ENCODE data around the gene ASXL2. TPM values are rescaled to one million over a fixed set of nuclear protein-coding genes. Genes with fewer than 3 reads are reported as not detected.

ASXL2 gene
- total and polyA plus RNA-seq, 2 of the 13 experiments (the other 11 are each of a cell fraction or from before 2014, with no cell fraction given) = 12.1 to 19.2 TPM

- TF ChIP-seq, protein P1, sequence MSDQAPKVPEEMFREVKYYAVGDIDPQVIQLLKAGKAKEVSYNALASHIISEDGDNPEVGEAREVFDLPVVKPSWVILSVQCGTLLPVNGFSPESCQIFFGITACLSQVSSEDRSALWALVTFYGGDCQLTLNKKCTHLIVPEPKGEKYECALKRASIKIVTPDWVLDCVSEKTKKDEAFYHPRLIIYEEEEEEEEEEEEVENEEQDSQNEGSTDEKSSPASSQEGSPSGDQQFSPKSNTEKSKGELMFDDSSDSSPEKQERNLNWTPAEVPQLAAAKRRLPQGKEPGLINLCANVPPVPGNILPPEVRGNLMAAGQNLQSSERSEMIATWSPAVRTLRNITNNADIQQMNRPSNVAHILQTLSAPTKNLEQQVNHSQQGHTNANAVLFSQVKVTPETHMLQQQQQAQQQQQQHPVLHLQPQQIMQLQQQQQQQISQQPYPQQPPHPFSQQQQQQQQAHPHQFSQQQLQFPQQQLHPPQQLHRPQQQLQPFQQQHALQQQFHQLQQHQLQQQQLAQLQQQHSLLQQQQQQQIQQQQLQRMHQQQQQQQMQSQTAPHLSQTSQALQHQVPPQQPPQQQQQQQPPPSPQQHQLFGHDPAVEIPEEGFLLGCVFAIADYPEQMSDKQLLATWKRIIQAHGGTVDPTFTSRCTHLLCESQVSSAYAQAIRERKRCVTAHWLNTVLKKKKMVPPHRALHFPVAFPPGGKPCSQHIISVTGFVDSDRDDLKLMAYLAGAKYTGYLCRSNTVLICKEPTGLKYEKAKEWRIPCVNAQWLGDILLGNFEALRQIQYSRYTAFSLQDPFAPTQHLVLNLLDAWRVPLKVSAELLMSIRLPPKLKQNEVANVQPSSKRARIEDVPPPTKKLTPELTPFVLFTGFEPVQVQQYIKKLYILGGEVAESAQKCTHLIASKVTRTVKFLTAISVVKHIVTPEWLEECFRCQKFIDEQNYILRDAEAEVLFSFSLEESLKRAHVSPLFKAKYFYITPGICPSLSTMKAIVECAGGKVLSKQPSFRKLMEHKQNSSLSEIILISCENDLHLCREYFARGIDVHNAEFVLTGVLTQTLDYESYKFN (CRISPR knock-in tag; conservative IDR thresholded peaks at IDR 0.05) = peak; percentile 43
- TF ChIP-seq ZNF143 (CRISPR knock-in tag; IDR thresholded peaks at IDR 0.05) (0 out of 2 replicates have a peak, but pooled peaks have one; percentile 24), ZNF20 (CRISPR knock-in tag; IDR thresholded peaks at IDR 0.05) (no peak), ZGPAT (CRISPR knock-in tag; IDR thresholded peaks at IDR 0.05) (0 out of 2 replicates have a peak, but pooled peaks have one; percentile 17), KLF16 (CRISPR knock-in tag; IDR thresholded peaks at IDR 0.05) (peak in 1 of 2 experiments; percentile 32; a peak in 1 of 4 replicates), ZNF264 (CRISPR knock-in tag; IDR thresholded peaks at IDR 0.05) (0 out of 2 replicates have a peak, but pooled peaks have one; percentile 36), ISL2 (CRISPR knock-in tag; IDR thresholded peaks at IDR 0.05) (no peak), SIX4 (CRISPR knock-in tag; IDR thresholded peaks at IDR 0.05) (no peak), PPARG (CRISPR knock-in tag; conservative IDR thresholded peaks at IDR 0.05) (peak; percentile 73), DPF2 (CRISPR knock-in tag; IDR thresholded peaks at IDR 0.05; ENCODE audit: borderline replicate concordance, low read depth) (0 out of 2 replicates have a peak, but pooled peaks have one; percentile 36), JUN (CRISPR knock-in tag; IDR thresholded peaks at IDR 0.05) (peak; percentile 66; the same call in 1 of the 2 replicates), ARNT2 (CRISPR knock-in tag; IDR thresholded peaks at IDR 0.05; ENCODE audit: low read depth) (no peak), ZNF766 (CRISPR knock-in tag; IDR thresholded peaks at IDR 0.05; ENCODE audit: borderline replicate concordance) (0 out of 2 replicates have a peak, but pooled peaks have one; percentile 43), YEATS2 (CRISPR knock-in tag; IDR thresholded peaks at IDR 0.05; ENCODE audit: borderline replicate concordance) (0 out of 2 replicates have a peak, but pooled peaks have one; percentile 12), MXI1 (IDR thresholded peaks at IDR 0.05; ENCODE audit: borderline replicate concordance, low read depth, low read length) (peak; percentile 47; the same call in 1 of the 3 replicates), HNRNPLL (IDR thresholded peaks at IDR 0.05; ENCODE audit: low read depth, low read length, poor library complexity, severe bottlenecking) (no peak), ZBTB21 (CRISPR knock-in tag; IDR thresholded peaks at IDR 0.05) (0 out of 2 replicates have a peak, but pooled peaks have one; percentile 18), ZNF562 (CRISPR knock-in tag; IDR thresholded peaks at IDR 0.05; ENCODE audit: borderline replicate concordance) (no peak), ZNF225 (CRISPR knock-in tag; IDR thresholded peaks at IDR 0.05) (no peak), ZNF121 (CRISPR knock-in tag; IDR thresholded peaks at IDR 0.05) (no peak)
- TF ChIP-seq, protein P2, sequence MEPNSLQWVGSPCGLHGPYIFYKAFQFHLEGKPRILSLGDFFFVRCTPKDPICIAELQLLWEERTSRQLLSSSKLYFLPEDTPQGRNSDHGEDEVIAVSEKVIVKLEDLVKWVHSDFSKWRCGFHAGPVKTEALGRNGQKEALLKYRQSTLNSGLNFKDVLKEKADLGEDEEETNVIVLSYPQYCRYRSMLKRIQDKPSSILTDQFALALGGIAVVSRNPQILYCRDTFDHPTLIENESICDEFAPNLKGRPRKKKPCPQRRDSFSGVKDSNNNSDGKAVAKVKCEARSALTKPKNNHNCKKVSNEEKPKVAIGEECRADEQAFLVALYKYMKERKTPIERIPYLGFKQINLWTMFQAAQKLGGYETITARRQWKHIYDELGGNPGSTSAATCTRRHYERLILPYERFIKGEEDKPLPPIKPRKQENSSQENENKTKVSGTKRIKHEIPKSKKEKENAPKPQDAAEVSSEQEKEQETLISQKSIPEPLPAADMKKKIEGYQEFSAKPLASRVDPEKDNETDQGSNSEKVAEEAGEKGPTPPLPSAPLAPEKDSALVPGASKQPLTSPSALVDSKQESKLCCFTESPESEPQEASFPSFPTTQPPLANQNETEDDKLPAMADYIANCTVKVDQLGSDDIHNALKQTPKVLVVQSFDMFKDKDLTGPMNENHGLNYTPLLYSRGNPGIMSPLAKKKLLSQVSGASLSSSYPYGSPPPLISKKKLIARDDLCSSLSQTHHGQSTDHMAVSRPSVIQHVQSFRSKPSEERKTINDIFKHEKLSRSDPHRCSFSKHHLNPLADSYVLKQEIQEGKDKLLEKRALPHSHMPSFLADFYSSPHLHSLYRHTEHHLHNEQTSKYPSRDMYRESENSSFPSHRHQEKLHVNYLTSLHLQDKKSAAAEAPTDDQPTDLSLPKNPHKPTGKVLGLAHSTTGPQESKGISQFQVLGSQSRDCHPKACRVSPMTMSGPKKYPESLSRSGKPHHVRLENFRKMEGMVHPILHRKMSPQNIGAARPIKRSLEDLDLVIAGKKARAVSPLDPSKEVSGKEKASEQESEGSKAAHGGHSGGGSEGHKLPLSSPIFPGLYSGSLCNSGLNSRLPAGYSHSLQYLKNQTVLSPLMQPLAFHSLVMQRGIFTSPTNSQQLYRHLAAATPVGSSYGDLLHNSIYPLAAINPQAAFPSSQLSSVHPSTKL (CRISPR knock-in tag; IDR thresholded peaks at IDR 0.05) = peak; percentile 69
Measured at GRCh38 chr2:25885933-25886332, 7.6 kb upstream of the ASXL2 start (continued).
